Thyroid gland (tissue), 4 donors: Measurements from ENCODE around the gene TSTD1.
"Not testable (repeated sequence)": the region's sequence is repeated elsewhere in the genome, so short reads cannot be mapped to it uniquely, and the experiment has no call there.

ENCODE experiments used
- POLR2A ChIP-seq, 2 donors: fragments of 450-650 bp; IDR thresholded peaks; one replicate each; pipeline ENCODE4 v1.6.1; 2017; ENCODE audit warnings: antibody characterized with exemption in 2 of 2, mild to moderate bottlenecking in 2 of 2, moderate library complexity in 1 of 2
- TF ChIP-seq, protein P1 (sequence below), 6 experiments: fragments of 200-600 bp in 3 of 6; fragments of 450-650 bp in 3 of 6; sonication (generic) in 3 of 6; IDR thresholded peaks; one replicate each; pipeline ENCODE4 v1.5.1; 2016 to 2019; ENCODE audit warnings: antibody characterized with exemption in 6 of 6, mild to moderate bottlenecking in 2 of 6, inconsistent platforms in 1 of 6, moderate library complexity in 1 of 6

DNA sequence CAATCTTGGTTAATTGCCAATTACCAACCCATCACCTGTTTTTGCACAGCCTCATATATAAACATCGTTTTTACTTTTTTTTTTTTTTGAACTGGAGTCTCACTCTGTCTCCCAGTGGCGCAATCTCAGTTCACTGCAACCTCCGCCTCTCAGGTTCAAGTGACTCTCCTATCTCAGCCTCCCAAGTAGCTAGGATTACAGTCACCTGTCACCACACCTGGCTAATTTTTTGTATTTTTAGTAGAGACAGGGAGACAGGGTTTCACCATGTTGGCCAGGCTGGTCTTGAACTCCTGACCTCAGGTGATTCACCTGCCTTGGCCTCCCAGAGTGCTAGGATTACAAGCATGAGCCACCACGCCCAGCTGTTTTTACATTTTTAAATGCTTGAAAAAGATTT is 46.7 kb downstream of the TSTD1 start:
- TF ChIP-seq, protein P1, sequence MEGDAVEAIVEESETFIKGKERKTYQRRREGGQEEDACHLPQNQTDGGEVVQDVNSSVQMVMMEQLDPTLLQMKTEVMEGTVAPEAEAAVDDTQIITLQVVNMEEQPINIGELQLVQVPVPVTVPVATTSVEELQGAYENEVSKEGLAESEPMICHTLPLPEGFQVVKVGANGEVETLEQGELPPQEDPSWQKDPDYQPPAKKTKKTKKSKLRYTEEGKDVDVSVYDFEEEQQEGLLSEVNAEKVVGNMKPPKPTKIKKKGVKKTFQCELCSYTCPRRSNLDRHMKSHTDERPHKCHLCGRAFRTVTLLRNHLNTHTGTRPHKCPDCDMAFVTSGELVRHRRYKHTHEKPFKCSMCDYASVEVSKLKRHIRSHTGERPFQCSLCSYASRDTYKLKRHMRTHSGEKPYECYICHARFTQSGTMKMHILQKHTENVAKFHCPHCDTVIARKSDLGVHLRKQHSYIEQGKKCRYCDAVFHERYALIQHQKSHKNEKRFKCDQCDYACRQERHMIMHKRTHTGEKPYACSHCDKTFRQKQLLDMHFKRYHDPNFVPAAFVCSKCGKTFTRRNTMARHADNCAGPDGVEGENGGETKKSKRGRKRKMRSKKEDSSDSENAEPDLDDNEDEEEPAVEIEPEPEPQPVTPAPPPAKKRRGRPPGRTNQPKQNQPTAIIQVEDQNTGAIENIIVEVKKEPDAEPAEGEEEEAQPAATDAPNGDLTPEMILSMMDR (IDR thresholded peaks at IDR 0.05), result not testable (repeated sequence)
- not testable (repeated sequence) for TF ChIP-seq POLR2A (IDR thresholded peaks at IDR 0.05)
